ENCODE data around the gene KCNH8. TPM values are rescaled to one million over a fixed set of nuclear protein-coding genes. Genes with fewer than 3 reads are reported as not detected.

KCNH8 gene
- total and polyA plus RNA-seq, 2 of the 4 experiments (the other 2 are of a cell fraction) = not detected

GRCh38 chr3:19220311-19220710, 72.0 kb downstream of the KCNH8 start:
- no TSS peak for BruUV-seq (replicated peaks)
- no peak overlapping the region for H2BK20ac ChIP-seq (ENCODE audit: low read depth, low read length)
- no peak overlapping the region for H3K23ac ChIP-seq (ENCODE audit: low read depth, low read length)
- H2BK5ac ChIP-seq (ENCODE audit: low read depth, low read length, poor library complexity, severe bottlenecking) = no peak overlapping the region
- H3K4me2 ChIP-seq (ENCODE audit: low read depth, low read length) = no peak overlapping the region
- no peak overlapping the region for H3K4me3 ChIP-seq (ENCODE audit: insufficient read depth, low read depth, low read length)
- TF ChIP-seq BHLHE40 (IDR thresholded peaks at IDR 0.05; ENCODE audit: low read depth, low read length) (no peak), POLR2A (IDR thresholded peaks at IDR 0.05; ENCODE audit: low read depth, low read length) (no peak), CTCF (conservative IDR thresholded peaks at IDR 0.05; ENCODE audit: low read depth, low read length) (no peak), SMC3 (IDR thresholded peaks at IDR 0.05; ENCODE audit: low read depth, low read length) (no peak), ELK1 (IDR thresholded peaks at IDR 0.05; ENCODE audit: borderline replicate concordance, low read depth, low read length) (no peak), RAD21 (IDR thresholded peaks at IDR 0.05; ENCODE audit: low read length) (no peak), RFX5 (IDR thresholded peaks at IDR 0.05; ENCODE audit: low read depth, low read length) (no peak), NFE2L2 (IDR thresholded peaks at IDR 0.05; ENCODE audit: low read depth, low read length) (no peak), MXI1 (IDR thresholded peaks at IDR 0.05; ENCODE audit: borderline replicate concordance, low read depth, low read length) (no peak), MAFK (IDR thresholded peaks at IDR 0.05; ENCODE audit: low read depth, low read length) (no peak), RCOR1 (IDR thresholded peaks at IDR 0.05; ENCODE audit: insufficient replicate concordance, low read length) (no peak), CEBPB (IDR thresholded peaks at IDR 0.05; ENCODE audit: low read depth, low read length) (no peak), FOS (IDR thresholded peaks at IDR 0.05; ENCODE audit: low read depth, low read length) (no peak), CHD1 (IDR thresholded peaks at IDR 0.05; ENCODE audit: low read depth, low read length) (no peak), MAZ (IDR thresholded peaks at IDR 0.05; ENCODE audit: borderline replicate concordance, low read depth, low read length) (no peak), USF2 (IDR thresholded peaks at IDR 0.05; ENCODE audit: low read depth, low read length) (no peak)
- intact Hi-C loops (cut with micrococcal nuclease) = no loop called here
- CTCF ChIA-PET = no interaction called here
- H3K9me3 ChIP-seq (ENCODE audit: control insufficient read depth, insufficient read depth, low read length) = peaks cover 13% of the 10 kb centered on the region
- H3K27ac ChIP-seq (ENCODE audit: insufficient read depth, low read length) = no peak overlapping the region
- no peaks in the 10 kb centered on the region for H3K9me1 ChIP-seq (ENCODE audit: insufficient read depth, low read length)
- no peaks in the 10 kb centered on the region for H3K27me3 ChIP-seq (ENCODE audit: control insufficient read depth, insufficient read depth, low read length)
- in situ Hi-C loops (cut with MboI; ENCODE audit: low sequenced_read_pairs) = no loop called here
- H3K14ac ChIP-seq (replicated peaks; ENCODE audit: low read depth, low read length) = no peak overlapping the region
- H2BK120ac ChIP-seq (ENCODE audit: low read depth, low read length) = no peak overlapping the region
- no peak overlapping the region for H2AK5ac ChIP-seq (ENCODE audit: low read depth, low read length)
- H3K56ac ChIP-seq (ENCODE audit: extremely low read depth, insufficient read depth, low read length) = no peak overlapping the region
- ATAC-seq (ENCODE audit: low read depth) (no peak), DNase-seq (no peak)
- H4K20me1 ChIP-seq (ENCODE audit: insufficient read depth, low read length) = no peaks in the 10 kb centered on the region
- no peak overlapping the region for H2BK15ac ChIP-seq (ENCODE audit: low read depth, low read length)
- H3K9ac ChIP-seq (ENCODE audit: low read depth, low read length) = no peak overlapping the region
- no peak overlapping the region for H4K5ac ChIP-seq (ENCODE audit: low read depth, low read length)
- no peak overlapping the region for H3K18ac ChIP-seq (ENCODE audit: low read depth, low read length)
- WGBS, 2 experiments (ENCODE audit: extremely low coverage in 2 of 2, insufficient read length in 1 of 2) = no CpG with 5 or more reads among the region's 1 CpG
- no peak overlapping the region for H2AK9ac ChIP-seq (replicated peaks; ENCODE audit: low read depth, low read length, poor library complexity)
- POLR2A ChIA-PET (ENCODE audit: unreplicated experiment) = no interaction called here
- H4K91ac ChIP-seq (ENCODE audit: insufficient read depth, low read depth, low read length) = no peak overlapping the region
- no peak overlapping the region for H4K8ac ChIP-seq (ENCODE audit: low read depth in 2 of 2, low read length in 2 of 2)
- dilution Hi-C loops (cut with HindIII; ENCODE audit: low sequenced_read_pairs, unreplicated experiment) = no loop called here
- H3K36me3 ChIP-seq (ENCODE audit: control insufficient read depth, insufficient read depth, low read length) = no peaks in the 10 kb centered on the region
- no peaks in the 10 kb centered on the region for H3K4me1 ChIP-seq (ENCODE audit: control insufficient read depth, insufficient read depth, low read length)
- H3K4ac ChIP-seq (ENCODE audit: low read depth, low read length) = no peak overlapping the region
- H2AFZ ChIP-seq (replicated peaks; ENCODE audit: low read length, poor library complexity) = no peak overlapping the region
- H3K79me1 ChIP-seq (ENCODE audit: low read depth in 1 of 2, low read length in 2 of 2) = no peaks in the 10 kb centered on the region
